ENCODE results near the gene JCAD.
A peak's percentile ranks its signal among the peaks of the same experiment; 100 is the strongest.
"Not testable (repeated sequence)": the region's sequence is repeated elsewhere in the genome, so short reads cannot be mapped to it uniquely, and the experiment has no call there.

JCAD gene, protein sequence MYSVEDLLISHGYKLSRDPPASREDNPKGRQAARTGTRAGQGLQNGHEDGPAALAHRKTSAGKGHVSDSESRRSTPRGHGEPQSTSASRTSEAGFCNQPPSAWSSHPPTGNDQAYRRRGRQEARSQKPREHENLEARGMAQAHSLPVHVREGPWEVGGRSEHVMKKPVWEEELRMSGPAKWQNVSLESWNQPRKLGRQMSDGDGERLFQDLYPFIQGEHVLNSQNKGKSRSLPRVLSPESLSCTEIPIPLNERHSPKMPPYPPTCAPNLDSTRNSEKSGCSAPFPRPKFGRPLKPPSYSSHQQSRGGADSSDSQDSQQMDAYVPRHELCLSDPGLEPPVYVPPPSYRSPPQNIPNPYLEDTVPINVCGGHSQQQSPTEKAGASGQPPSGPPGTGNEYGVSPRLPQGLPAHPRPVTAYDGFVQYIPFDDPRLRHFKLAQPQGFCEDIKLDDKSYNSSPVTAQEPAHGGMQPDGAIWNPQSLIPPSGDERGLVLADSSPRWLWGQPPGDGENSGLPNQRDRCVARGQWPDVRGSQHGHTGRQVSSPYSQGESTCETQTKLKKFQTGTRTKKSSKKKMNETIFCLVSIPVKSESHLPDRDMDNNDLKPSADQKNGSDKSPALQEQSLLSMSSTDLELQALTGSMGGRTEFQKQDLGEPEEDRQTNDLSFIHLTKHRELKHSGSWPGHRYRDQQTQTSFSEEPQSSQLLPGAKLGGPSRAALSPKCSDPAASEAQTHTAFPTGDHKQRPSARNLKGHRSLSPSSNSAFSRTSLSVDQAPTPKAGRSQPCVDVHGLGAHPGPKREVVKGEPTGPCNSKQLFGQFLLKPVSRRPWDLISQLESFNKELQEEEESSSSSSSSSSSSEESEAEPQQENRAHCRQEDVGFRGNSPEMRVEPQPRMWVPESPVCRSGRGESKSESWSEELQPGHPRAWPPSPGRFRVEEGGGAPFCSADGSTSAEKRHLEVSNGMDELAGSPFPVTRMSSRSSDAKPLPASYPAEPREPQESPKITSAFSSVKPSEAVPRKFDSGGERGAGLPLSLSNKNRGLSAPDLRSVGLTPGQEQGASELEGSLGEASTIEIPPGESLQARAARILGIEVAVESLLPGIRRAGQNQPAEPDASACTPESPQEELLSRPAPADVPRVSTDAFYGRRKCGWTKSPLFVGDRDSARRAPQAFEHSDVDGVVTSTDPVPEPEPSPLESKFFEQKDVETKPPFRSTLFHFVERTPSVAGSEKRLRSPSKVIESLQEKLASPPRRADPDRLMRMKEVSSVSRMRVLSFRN (N-terminal part only)
- total RNA-seq, result 0 to 0.04 (median 0) reads per million in 3 experiments

DNA sequence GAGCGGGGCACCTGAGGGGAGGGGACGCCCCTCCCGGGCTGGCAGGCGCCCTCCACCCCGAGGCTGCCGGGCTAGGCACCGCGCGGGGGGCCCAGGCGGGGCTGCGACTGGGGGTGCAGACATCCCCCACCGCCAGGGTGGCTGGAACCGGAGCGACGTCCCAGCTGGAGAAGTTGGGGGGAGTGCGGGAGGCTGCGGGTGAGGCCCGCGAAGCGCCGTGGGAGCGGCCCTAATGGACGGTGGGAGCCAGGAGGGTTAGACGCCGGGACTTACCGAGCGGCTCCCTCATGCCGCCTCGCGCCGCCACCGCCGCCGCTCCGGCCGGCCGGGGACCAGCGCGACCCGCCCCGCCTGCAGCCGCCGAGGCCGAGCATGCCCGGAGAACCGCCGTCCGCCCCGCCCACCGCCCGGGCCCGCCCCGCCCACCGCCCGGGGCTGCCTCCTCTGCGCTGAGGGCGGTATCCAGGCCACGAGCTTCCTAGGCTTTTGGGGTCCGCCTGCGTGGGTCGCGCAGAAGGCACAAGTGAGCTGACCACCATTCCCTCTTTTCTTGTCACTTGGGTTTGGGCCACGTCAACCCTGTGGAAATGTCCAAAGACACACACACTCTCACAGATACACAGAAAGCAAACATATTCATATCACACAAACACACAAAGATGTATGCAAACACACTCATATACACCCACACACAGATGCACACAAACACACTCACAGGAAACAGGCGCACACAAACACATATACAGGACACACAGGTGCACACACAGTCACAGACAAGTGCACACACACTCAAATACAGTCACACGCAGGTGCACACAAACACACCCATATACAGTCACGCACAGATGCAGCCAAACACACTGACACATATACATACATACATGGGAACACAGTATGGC is at the start of gene JCAD:
Gene JCAD, minus strand, starts transcription at position 378 of the 899 bp plus-strand sequence. CDS start 11,774 bp downstream, outside the sequence.
- peak; percentile 14 for DNase-seq

DNA sequence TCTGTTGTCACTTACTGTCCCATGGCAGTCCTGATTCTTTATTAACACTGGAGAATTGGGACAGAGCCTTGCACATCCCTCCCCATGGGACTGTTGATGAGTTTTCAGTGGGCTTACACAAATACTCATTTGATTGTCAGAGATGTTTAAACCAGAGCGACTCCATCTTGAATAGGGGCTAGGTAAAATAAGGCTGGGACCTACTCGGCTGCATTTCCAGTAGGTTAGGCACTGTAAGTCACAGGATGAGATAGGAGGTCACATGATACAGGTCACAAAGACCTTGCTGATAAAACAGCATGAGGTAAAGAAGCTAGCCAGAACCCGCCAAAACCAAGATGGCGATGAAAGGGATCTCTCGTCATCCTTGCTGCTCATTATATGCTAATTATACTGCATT is 47.6 kb upstream of the JCAD start:
- DNase-seq, result no peak

DNA sequence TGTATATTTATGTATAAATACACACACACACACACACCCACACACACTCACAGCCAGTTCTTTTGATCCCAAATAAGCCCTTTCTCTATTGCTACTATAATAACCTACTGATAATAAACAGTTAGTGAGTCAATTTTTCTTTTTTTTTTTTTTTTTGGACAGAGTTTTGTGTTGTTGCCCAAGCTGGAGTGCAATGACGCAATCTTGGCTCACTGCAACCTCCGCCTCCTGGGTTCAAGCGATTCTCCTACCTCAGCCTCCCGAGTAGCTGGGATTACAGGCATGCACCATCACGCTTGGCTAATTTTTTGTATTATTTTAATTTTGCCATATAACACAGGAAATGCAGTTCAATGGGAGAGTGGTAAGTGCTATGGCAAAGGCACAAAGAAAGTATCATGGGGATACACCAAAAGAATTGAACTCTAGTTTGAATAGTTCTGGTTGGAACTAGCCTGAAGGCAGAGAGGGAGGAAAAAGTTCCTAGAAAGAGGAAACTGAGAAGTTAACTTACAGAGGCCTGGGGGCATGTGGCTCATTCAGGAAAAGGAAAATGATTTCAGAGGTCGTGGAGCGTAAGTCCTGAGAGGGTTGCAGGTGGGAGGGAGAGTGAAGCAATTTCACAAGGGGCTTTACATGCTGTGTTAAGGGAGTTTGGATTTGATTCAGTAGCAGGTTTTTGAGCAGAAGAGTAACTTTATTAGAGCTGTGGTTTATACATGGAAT is 44.4 kb upstream of the JCAD start:
- DNase-seq, result no peak

DNA sequence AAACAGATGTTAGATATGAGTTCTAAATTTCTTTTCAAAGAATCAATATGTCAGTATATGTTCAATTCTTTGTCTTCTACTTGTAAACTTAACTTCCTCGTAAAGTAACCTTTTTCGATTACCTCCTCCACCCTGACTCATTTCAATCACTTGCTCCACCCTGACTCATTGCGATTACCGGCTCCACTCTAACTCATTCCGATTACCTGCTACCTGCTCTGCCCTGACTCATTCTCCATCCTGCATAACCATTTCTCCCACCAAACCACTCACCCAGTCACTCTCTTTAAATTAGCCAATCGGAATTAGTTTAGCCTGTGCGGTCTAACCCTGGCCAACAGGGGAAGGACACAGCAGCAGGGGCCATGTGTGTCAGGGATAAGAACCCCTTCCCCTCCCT is 40.3 kb upstream of the JCAD start:
- DNase-seq, result not testable (repeated sequence)

DNA sequence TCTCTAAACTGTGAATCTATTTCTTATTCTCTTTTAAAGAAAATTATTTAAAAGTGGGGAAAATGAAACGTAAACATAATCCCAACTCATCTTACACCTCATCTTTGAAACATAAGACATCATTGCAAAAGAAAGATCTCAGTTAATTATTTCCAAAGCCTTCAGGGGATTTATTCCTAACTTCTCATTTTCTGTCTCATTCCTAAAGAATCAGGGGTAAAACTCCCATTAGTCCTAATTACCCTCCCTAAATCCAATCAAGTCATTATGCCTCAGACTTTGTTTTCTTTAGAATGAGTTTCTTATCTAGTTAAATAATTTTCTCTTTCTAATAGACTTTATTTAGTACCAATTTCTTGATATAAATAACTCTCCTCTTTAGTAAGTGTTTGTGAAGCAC is 39.7 kb upstream of the JCAD start:
- DNase-seq, result no peak

DNA sequence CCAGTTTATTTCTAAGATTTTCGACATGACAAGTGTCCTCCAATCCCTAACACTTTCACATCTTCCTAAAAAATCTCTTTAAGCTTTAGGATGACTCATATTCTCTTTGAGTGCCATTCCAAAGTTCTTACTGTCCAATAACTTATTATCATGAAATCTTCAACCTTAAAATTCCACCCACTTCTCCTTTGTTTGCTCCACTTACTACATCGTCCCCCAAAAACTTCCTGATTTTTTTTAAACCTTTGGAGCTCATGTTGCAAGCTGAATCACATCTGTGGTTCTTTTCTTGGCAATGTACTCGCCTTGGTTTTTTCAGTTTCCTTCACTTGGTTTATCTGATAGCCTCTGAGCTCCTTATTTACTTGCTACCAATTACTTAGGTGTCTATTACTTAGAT is 39.2 kb upstream of the JCAD start:
- DNase-seq, result no peak

DNA sequence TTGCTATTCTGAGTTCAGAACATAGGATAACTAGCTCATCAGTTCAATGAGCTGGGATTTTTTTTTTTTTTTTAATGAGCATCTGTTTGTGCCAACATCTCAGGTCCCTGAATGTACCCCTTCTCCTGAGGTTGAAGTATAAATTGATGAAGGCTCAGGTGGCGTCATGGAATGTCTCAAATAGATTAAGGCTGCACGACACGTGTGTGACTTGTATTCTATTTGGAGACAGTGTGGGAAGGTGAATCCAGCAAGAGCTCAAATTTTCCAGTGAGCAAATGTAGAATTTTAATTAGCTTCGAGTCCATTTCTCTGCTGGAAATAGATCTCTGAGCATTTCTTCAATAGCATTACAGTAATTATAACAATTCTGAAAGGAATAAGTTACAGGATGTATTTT is 37.2 kb upstream of the JCAD start:
- DNase-seq, result no peak

DNA sequence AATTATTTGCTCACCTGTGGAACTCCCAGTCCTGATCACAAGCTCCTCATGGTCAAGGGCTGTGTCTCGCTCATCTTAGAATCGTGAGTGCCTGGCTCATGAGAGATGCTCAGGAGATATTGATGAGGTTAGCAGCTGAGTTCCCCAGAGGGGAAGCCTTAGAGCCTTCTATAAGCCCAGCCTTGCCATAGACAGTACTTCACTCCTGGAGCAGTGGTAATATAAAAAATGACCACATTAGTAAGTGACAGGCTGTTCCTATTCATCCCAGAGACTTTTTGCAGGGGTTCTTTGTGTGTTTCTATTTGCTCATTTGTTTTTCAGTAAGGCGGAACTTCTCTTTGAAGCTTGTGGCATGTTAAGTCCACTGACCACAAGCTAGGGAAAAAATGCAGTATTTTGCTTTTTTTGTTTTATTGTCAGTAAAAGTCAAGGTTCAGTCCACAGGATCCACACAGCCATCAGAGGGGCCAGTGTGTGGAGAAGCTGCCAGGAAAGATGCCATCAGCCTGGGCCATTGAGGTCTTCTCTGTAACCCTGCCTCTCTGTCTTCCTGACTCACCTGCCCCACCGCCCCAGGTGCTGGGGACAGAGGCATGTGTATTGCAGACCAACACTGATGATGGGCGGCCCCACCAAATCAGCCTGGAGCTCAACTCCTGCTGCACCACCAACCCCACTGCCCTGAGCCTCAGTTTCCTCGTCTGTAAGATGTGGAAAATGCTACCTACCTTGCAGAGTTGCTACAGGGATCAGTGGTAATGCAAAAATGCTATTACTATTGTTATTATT is 36.4 kb upstream of the JCAD start:
- DNase-seq, result no peak

DNA sequence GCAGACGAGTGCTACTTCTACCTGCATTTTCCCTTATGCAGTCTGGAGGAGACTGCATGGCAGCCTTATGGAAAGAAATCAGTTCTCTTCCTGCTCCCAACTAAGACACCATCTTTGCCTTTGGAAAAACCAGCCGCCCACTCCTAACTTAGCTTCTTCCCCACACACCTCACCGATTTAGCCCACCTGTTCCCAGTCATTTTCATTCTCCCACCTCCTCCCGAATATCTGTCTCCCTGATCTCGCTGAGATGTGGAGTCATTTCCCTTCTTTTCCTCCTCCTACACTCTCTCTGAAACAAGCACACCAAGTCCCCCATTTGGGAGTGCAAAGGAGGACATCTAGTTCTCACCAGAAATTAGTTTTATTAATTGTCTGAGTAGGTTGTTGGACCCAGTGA is 35.2 kb upstream of the JCAD start:
- DNase-seq, result no peak

DNA sequence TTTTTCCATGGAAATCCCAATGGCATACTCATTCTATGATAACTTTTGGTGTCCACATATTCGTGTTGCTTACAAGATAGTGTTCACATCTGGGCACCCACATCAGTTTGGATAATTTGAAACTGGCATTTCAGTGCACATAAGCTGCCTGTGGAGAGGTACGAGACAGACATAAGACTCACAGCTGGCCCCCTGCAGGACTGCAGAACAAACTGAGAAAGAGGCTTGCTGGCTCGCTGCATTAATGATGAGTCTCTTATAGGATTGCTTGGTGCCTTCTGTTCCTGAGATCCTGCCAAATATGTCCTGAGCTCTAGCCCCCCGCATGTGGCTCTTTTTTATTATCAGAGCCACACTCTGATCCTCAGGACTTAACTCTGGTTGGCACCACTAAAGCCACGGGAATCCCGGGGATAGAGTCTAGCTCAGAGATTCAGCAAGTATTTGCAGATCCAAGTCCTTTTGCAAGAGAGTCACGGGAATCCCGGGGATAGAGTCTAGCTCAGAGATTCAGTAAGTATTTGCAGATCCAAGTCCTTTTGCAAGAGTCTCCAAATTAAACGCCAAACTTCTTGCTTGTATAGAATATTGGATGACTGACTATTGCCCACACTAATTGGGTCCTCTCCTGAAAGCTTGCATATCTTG is 34.0 kb upstream of the JCAD start:
- no peak for DNase-seq

DNA sequence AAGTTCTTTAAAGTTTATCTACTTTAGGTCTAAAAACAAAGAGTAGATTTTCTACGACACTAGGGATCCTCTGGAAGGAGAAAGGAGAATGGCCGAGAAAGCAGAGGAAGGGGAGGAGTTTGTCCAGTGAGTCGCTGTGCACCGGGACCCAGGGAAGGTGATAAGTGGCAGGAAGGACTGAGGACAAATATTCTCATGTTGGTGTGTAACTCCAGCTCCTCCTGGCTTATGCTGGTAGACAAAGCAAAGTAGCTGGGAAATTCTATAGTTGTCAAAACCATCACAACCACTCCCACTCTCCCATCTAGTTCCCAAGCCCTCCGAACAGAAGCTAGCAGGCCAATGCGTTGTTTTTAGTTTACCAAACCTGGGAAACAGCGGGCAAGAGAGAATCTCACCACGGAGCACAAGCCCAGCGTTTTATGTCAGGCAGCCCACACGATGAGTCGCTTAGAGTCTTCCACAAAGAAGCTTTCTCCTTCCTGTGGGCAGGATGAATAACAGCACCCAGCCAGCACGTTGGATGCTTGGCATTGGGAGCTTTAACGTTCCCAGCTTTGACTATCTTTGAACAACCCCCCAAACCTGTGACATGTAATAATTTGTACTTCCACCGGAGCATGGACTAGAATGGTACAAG is 32.9 kb upstream of the JCAD start:
- DNase-seq, result no peak

DNA sequence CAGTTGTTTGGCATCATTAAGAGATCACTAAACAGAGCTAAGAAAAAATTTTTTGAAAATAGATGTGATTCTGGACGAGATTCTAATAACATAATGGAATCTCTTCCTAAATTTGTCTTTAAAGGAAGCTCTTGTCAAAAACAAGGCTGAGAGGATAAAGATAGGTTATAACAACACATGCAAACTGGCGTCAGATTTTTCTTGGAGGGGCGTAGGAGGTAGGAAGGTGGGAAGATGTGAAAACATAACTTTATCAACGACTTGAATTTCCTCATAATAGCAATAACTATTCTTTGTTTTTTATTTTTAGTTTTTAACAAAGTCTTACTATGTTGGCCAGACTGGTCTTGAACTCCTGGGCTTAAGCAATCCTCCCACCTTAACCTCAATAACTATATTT is 31.8 kb upstream of the JCAD start:
- DNase-seq, result no peak

DNA sequence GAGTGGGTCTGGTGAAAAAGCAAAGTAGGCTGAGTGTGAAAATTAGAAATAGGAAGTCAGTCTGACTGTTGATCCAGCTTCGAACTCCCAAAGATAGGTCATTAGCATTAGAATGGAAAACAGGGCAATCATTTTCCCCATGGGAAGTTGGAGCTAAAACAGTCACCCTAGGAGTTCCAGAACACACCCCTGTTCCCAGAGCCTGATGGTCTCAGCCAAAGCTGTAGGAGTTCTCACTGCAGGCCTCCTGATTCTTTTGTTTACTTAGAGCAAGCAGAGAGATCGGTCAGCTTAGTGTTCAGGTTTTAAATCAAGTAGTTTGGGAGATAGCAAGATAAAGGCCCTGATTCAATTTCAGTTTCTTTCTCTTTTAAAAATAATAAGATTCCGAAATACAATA is 28.8 kb upstream of the JCAD start:
- no peak for DNase-seq

DNA sequence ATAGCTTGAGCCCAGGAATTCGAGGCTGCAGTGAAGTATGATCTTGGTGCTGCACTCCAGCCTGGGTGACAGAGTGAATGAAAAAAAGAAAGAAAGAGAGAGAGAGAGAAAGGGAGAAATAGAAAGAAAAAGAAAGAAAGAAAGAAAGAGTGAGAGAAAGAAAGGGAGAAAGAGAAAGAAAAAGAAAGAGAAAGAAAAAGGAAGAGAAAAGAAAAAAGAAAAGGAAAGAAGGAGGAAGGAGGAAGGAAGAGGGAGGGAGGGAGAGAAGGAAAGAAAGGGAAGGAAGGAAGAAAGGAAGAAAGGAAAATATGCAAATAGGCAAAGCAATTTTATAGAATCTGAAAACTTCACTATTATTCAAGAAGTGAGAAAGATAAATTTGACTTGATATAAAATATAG is 24.5 kb upstream of the JCAD start:
- DNase-seq, result no peak

DNA sequence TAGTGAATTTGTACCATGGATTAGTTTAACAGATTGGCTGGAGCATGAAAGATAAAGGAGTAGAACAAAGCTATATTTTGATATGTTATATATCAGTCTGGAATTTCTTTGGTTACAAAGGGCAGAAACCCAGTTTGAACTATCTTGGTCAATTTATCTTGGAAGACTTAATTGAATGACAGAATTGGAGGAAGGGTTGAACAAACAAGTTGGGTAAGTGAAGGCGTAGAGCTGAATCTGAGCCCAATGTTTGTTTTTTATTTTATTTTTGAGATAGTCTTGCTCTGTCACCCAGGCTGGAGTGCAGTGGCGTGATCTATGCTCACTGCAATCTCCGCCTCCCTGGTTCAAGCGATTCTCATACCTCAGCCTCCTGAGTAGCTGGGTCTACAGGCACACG is 21.8 kb upstream of the JCAD start:
- no peak for DNase-seq

DNA sequence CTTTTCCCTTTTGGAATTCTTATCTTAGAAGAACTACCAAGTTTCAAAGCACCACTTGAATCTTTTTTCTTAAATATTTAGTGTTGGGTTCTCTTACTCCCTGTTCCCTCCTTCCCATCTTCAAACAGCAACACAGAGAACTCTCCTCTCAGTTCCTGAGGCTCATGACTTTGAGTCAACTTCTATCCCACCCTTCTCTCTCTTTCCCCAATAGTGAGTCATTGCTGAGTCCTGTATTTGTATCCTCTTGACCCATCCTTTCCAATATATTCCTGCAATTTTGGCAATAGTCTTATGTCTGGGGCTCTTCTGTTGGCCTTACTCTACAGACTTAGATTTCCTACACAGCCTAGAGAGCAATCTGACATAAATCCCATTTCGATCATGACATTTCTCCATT is 20.8 kb upstream of the JCAD start:
- DNase-seq, result no peak

DNA sequence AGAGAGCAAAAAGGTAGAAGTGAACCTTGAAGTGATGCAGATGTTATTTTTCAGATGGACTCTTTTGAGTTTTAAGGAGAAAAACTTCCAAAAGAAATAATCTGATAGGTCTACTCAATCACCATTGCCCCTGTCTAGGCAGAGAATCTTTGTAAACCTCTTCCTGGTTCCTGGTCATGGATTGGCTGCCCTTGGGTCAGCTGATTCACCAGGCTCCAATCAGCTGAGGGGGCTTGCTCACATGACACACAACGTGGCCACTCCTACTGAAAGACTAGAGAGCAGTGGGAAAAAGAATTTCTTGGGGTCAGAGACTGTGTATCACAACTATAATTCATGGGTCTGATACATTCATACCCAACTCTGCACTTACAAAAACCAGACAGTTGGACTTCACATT is 20.0 kb upstream of the JCAD start:
- DNase-seq, result no peak

DNA sequence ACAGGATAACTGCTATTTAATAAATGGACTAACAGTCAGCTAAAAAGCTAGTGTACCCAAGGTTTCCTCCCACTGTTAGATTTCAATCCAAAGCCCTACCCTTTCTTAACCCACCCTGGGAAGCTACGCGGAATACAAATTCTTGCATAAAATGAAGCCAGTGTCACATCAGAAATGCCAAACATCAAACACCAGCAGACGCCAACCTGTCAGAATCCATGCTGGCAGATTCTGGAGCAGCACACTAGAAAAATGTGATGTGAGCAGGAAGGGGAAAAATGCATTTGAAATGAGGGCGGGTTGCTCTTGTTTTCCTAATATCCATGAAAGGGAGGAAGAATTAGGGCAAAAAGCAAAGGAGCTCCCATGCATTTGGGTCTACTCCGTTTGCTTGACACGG is 16.1 kb upstream of the JCAD start:
- DNase-seq, result no peak

DNA sequence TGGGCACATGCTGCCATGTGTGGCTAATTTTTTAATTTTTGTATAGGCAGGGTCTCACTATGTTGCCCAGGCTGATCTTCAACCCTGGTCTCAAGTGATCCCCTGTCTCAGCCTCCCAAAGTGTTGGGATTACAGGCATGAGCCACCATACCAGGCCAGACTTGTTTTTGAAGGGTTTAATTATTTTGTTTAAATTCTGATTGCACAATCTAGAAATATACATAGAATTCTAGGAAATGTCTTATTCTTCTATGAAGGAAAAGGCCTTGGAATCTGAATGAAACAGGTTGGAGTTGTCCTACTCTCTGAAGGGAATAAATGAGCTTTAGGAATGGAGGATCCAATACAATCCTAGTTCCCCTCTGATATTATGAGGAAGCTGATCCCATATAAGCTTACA is 15.5 kb upstream of the JCAD start:
- no peak for DNase-seq
